ENCODE results near the gene ZNF341. TPM values are rescaled to one million over a fixed set of nuclear protein-coding genes. Genes with fewer than 3 reads are reported as not detected.

Gene ZNF341
- polyA plus RNA-seq, 1 donor (not counting 4 experiments of a cell fraction or from before 2014, with no cell fraction given), result 1.7 TPM

DNA sequence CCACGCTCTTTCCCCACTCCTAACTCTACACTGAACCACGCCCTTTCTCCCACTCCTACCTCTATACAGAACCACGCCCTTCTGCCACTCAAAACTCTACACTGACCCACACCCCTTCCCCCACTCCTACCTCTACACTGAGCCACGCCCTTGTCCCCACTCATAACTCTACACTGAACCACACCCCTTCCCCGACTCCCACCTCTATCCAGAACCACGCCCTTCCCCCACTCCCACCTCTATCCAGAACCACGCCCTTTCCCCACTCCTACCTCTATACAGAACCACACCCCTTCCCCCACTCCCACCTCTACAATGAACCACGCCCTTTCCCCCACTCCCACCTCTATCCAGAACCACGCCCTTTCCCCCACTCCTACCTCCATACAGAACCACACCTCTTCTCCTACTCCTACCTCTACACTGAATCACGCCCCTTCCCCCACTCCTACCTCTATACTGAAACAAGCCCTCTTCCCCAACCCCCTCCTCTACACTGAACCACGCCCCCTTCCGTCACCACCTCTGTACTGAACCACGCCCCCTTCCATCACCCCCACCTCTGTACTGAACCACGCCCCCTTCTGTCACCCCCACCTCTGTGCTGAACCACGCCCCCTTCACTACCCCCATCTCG is 21.8 kb upstream of the ZNF341 start:
- no peaks in the 10 kb centered on the region for H3K9me3 ChIP-seq (ENCODE audit: control insufficient read depth, low read depth, low read length)
- no peaks in the 10 kb centered on the region for H4K20me1 ChIP-seq (ENCODE audit: control insufficient read depth, extremely low read depth, insufficient read depth, low read length)
- no peaks in the 10 kb centered on the region for H3K79me2 ChIP-seq (ENCODE audit: control insufficient read depth, insufficient read depth, low read length)
- no peak overlapping the region for H3K4me3 ChIP-seq (ENCODE audit: control insufficient read depth in 2 of 3, extremely low read depth in 1 of 3, insufficient read depth in 2 of 3, low read depth in 1 of 3, low read length in 3 of 3)
- dilution Hi-C loops (cut with MboI; ENCODE audit: extremely low pct_ligation_motif_present, low sequenced_read_pairs), result no loop called here
- no peak overlapping the region for H3K9ac ChIP-seq (ENCODE audit: control insufficient read depth, extremely low read depth, insufficient read depth, low read length)
- DNase-seq (ENCODE audit: low read depth, low spot score), result no peak
- no peak overlapping the region for H3K4me2 ChIP-seq (ENCODE audit: control insufficient read depth, extremely low read depth, insufficient read depth, low read depth, low read length)
- H3K27me3 ChIP-seq (ENCODE audit: control insufficient read depth, extremely low read depth, insufficient read depth, low read length), result no peaks in the 10 kb centered on the region
- no peak for TF ChIP-seq EZH2 (IDR thresholded peaks at IDR 0.05; ENCODE audit: low read length)
- TF ChIP-seq, protein P1, sequence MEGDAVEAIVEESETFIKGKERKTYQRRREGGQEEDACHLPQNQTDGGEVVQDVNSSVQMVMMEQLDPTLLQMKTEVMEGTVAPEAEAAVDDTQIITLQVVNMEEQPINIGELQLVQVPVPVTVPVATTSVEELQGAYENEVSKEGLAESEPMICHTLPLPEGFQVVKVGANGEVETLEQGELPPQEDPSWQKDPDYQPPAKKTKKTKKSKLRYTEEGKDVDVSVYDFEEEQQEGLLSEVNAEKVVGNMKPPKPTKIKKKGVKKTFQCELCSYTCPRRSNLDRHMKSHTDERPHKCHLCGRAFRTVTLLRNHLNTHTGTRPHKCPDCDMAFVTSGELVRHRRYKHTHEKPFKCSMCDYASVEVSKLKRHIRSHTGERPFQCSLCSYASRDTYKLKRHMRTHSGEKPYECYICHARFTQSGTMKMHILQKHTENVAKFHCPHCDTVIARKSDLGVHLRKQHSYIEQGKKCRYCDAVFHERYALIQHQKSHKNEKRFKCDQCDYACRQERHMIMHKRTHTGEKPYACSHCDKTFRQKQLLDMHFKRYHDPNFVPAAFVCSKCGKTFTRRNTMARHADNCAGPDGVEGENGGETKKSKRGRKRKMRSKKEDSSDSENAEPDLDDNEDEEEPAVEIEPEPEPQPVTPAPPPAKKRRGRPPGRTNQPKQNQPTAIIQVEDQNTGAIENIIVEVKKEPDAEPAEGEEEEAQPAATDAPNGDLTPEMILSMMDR (optimal IDR thresholded peaks at IDR 0.05 in 1 of 3, IDR thresholded peaks at IDR 0.05 in 1 of 3, conservative IDR thresholded peaks at IDR 0.05 in 1 of 3; ENCODE audit: extremely low read depth in 1 of 3, insufficient read depth in 2 of 3, low read length in 3 of 3), result no peak
- no peak overlapping the region for H2AFZ ChIP-seq (ENCODE audit: control insufficient read depth, low read length)
- peaks cover 1 to 5% of the 10 kb centered on the region in 2 experiments for H3K36me3 ChIP-seq (ENCODE audit: control insufficient read depth in 2 of 2, extremely low read depth in 1 of 2, insufficient read depth in 2 of 2, low read length in 2 of 2)
- no peak for FAIRE-seq
- H3K9me1 ChIP-seq (ENCODE audit: control insufficient read depth, extremely low read depth, insufficient read depth, low read length), result no peaks in the 10 kb centered on the region
- no peak overlapping the region for H3K27ac ChIP-seq (ENCODE audit: control insufficient read depth, insufficient read depth, low read length)
- peaks cover 2% of the 10 kb centered on the region for H3K4me1 ChIP-seq (ENCODE audit: control insufficient read depth, extremely low read depth, insufficient read depth, low read length)

DNA sequence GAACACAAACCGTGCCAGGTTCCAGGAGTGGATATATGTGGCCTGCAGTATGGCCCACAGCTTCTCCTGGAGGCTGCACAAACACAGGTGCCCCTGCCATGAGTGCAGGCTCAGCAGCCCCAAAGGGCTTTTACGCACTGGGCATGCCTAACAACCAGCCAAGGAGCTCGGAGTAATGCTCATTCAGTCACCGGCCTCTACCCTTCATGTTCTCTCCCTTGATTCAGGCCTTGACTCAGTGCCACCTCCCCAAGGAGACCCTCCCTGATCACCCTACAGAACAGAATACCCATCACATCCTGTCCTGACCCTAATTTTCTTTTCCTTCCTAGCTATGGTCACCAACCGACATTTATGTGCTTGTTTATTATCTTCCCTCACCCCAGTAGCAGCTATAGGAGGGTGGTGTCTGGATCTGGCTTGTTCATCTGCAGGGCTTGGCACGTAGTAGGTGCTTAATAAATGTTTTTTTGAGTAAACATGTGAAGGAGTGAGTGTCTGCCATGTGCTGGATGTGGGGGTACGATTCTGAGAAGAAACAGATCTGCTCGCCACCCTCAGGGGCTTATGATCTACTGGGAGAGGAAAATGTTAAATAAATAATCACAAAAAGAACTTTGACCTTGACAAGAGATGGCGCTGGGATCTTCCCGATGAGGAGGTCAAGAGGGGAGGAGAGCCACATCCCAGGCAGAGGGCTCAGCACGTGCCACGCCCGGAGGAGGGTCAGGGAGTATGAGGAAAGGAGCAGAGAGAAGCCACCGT is 20.9 kb upstream of the ZNF341 start:
- Histone ChIP-seq H4K20me1 (ENCODE audit: control insufficient read depth, extremely low read depth, insufficient read depth, low read length) (no peaks in the 10 kb centered on the region), H2AFZ (ENCODE audit: control insufficient read depth, low read length) (no peak overlapping the region), H3K36me3 (ENCODE audit: control insufficient read depth in 2 of 2, extremely low read depth in 1 of 2, insufficient read depth in 2 of 2, low read length in 2 of 2) (peaks cover 1 to 5% of the 10 kb centered on the region in 2 experiments), H3K27me3 (ENCODE audit: control insufficient read depth, extremely low read depth, insufficient read depth, low read length) (no peaks in the 10 kb centered on the region), H3K4me3 (ENCODE audit: control insufficient read depth in 2 of 3, extremely low read depth in 1 of 3, insufficient read depth in 2 of 3, low read depth in 1 of 3, low read length in 3 of 3) (no peak overlapping the region), H3K9me3 (ENCODE audit: control insufficient read depth, low read depth, low read length) (no peaks in the 10 kb centered on the region), H3K4me1 (ENCODE audit: control insufficient read depth, extremely low read depth, insufficient read depth, low read length) (peaks cover 2% of the 10 kb centered on the region), H3K79me2 (ENCODE audit: control insufficient read depth, insufficient read depth, low read length) (no peaks in the 10 kb centered on the region), H3K4me2 (ENCODE audit: control insufficient read depth, extremely low read depth, insufficient read depth, low read depth, low read length) (no peak overlapping the region), H3K27ac (ENCODE audit: control insufficient read depth, insufficient read depth, low read length) (no peak overlapping the region), H3K9me1 (ENCODE audit: control insufficient read depth, extremely low read depth, insufficient read depth, low read length) (no peaks in the 10 kb centered on the region), H3K9ac (ENCODE audit: control insufficient read depth, extremely low read depth, insufficient read depth, low read length) (no peak overlapping the region)
- no peak for TF ChIP-seq EZH2 (IDR thresholded peaks at IDR 0.05; ENCODE audit: low read length)
- TF ChIP-seq, protein P1 (optimal IDR thresholded peaks at IDR 0.05 in 1 of 3, IDR thresholded peaks at IDR 0.05 in 1 of 3, conservative IDR thresholded peaks at IDR 0.05 in 1 of 3; ENCODE audit: extremely low read depth in 1 of 3, insufficient read depth in 2 of 3, low read length in 3 of 3), result no peak
- FAIRE-seq, result no peak
- no peak for DNase-seq (ENCODE audit: low read depth, low spot score)
- dilution Hi-C loops (cut with MboI; ENCODE audit: extremely low pct_ligation_motif_present, low sequenced_read_pairs), result no loop called here

Data from keratinocyte (primary cell).